AG20443 (cell line): ENCODE results near the gene CSF2RB.
"Not testable (repeated sequence)": the region's sequence is repeated elsewhere in the genome, so short reads cannot be mapped to it uniquely, and the experiment has no call there.

ENCODE experiments used
- DNase-seq: peaks from one replicate; pipeline ENCODE4 v3.0.0; 2012; ENCODE audit warnings: low spot score, mixed read lengths

CSF2RB gene

DNA sequence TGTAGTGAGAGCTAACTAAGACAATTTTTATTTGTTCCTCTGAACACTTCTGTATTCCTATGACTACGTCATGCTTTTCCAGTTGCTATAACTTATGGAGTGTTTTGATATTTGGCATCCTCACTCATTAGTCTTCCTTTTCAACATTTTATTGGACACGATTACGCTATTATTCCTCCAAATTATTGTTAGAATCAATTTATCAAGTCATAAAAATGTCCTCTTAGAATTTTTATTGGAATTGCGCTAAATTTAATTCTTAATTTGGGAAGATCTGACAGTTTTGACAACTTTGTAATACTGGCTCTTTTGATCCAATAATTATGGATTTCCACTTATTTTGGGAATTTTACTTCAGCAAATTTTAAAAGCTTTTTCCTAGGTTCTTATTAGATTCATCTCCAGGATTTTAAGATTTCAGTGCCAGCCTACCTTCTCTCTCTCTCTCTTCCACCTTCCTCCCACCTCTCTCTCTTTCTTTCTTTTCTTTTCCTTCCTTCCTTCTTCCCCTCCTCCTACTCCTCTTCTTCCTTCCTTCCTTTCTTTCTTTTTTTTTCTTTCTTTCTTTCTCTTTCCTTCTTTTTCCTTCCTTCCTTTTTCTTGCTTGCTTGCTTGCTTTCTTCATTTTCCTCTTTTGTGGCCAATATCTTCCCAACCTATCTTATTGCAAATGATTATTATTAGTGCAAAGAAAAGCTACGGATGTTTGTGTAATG is 55.0 kb downstream of the CSF2RB start:
- no peak for DNase-seq

DNA sequence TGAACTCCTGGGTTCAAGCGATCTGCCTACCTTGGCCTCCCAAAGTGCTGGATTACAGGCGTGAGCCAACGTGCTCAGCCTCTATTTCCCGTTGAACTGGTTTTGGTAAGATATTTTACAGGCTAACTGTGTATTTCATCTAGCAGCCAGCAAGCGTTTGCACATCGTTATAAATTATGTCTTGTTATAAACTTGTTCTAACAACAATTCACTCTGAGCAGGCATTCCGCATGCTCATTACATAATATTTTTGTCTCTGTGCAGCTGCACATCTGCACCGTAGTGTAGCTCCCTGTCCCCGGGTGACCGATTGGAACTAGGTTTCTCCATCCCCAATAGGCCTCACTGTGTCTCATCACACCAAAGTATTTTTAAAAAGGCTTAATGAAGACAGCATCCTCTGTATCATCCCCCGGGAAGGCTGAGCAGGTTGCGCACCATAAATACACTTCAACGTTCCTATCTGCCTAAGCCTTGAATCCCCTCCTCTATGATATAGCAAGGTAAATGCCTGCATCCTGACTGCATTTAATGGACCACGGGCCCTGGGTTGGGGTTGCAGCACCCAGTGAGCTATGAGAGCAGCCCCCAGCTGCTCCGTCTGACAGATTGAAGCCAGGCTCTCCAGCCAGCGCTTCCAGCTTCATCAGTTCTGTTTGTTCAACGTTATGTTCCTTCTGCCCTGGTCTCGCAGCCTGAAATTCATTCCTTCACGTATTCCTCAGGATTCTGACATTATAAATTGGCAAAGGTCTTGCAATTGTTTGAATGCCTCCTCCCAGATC is 58.1 kb downstream of the CSF2RB start:
- DNase-seq, result no peak

DNA sequence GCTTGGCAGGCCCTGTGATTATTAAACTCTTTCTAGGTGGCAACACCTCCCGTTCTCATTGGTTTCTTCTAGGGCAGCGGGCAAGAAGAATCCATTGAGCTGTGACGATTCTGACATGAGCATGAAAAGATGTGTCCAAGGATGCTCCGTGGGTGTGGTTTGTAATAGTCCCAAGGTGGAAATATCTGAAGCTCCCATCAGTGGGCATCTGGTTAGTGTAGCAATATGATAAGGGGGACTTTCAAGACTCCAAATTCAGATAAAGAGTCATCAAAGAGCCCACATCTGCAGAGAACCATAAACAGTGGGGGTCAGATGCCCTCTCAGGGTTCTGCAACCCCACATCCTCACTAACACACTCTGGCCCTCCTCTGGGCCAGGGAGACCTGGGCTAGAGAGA is 63.2 kb downstream of the CSF2RB start:
- DNase-seq, result no peak

DNA sequence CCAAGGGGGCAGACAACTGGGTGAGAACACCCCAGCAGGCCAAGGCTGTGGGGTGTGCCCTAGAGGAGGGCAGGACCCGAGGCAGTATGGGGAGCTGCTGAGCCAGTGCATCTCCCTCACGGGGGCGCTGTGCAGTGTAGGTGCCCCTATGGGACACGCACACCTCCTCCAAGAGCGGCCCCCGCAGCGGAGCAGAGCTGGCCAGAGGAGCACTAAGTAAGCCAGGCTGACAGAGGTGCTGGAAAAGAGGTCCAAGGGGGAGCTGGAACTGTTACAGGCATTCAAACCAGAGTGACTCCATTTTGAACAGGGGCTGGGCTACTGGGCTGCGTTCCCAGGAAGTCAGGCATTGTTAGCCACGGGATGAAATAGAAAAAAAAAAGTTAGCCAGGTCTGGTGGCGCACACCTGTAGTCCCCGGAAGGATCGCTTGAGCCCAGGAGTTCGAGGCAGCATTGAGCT is 64.0 kb downstream of the CSF2RB start:
- peak; percentile 50 for DNase-seq

DNA sequence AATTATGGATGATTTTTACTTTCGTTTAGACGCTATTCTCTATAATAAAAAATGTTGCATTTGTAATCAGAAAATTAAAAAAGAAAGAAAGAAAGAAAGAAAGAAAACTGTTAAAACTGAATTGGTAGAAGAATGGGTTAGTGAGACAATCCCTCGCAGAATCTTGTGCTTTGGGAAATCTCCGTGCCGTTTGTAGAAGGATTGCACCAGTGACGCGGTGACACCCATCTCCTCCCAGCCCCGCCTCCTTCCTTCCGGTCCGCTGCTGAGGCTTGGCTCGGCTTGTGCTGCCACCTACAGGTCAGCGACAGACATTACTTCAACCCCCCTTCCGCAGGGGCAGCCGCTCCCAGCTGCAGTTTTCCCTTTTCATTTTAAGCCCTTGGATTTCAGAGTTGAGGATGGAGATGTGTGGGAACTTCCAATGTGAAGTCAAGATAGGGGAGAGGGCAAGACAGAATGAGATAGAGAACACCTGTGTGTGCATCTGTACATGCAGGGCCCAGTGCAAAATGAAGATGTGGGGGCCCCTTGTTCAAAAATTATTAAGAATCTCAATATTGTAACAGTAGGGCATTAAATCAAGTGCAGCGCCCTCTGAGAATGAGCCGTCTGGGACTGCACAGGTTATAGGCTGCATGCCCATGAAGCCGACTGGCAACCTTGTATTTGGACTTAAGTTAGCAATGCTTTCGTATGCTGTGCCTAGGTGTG is 64.7 kb downstream of the CSF2RB start:
- DNase-seq, result peak; percentile 97

DNA sequence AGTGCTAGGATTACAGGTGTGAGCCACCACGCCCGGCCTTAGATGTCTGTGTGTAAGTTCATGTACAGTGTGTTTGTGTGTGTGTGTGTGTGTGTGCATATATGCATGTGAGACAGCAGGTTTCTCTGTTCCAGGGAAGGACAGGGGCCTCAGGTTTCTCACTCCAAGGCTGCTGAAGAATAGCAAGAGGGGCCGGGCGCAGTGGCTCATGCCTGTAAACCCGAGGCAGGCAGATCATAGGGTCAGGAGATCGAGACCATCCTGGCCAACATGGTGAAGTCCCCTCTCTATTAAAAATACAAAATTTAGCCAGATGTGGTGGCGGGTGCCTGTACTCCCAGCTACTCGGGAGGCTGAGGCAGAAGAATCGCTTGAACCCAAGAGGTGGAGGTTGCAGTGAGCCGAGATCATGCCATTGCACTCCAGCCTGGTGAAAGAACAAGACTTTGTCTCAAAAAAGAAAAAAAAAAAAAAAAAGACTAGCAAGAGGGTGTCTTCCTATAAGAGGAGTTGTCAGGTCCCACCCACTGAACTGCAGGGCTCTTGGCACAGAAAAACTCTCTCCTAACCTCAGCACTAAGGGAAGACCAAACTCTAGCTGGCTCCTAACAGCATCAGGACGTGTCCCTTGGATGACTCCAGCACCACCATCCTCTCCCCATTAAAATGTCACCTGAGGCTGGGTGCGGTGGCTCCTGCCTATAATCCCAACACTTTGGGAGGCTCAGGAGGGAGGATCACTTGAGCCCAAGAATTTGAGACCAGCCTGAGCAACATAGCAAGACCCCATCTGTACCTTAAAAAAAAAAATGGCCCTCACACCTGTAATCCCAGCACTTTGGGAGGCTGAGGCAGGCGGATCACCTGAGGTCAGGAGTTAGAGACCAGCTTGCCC is 65.8 kb downstream of the CSF2RB start:
- no peak for DNase-seq

DNA sequence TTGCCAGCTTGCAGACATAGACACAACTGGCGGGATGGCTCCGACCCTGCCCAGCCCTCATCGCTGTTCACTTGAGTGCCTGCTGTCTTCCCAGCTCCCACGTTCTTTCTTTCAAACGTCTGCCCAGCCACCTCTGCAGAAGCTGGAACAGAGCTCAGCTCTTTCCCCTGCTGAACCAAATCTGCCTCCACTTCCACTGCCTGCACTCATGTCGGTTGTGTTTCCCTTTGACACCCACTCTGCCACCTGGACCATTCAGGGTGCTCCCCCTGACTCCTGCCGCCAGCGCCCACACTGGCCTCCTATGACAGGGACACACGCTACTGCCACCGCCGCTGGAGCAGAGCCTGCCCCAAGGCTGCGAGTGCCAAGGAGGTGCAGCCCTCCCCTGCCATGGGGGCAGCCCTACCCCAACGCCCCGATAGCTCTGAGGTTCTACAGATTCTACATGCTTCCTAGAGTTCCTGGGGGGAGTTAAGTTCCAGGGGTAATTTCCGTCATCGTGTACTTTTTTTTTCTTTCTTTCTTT is 67.9 kb downstream of the CSF2RB start:
- no peak for DNase-seq

DNA sequence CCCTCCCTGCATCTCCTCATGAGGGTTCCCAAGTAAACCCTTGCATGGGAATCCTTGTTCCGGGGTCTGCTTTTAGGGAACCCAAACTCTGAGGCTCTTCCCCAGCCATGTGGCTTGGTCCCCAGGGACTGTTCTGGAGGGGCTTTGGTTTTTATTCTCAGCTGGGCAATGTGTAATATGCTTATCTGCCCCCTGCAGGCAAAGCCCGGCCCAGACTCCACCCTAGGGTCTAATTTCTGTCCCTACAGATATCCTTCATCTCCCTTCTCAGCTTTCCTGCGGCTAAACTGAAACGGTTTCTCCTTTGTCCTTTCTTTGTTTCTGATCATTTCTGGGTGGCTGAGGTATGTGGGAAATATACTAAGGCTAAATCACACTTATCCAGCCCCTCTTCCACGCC is 68.7 kb downstream of the CSF2RB start:
- no peak for DNase-seq

DNA sequence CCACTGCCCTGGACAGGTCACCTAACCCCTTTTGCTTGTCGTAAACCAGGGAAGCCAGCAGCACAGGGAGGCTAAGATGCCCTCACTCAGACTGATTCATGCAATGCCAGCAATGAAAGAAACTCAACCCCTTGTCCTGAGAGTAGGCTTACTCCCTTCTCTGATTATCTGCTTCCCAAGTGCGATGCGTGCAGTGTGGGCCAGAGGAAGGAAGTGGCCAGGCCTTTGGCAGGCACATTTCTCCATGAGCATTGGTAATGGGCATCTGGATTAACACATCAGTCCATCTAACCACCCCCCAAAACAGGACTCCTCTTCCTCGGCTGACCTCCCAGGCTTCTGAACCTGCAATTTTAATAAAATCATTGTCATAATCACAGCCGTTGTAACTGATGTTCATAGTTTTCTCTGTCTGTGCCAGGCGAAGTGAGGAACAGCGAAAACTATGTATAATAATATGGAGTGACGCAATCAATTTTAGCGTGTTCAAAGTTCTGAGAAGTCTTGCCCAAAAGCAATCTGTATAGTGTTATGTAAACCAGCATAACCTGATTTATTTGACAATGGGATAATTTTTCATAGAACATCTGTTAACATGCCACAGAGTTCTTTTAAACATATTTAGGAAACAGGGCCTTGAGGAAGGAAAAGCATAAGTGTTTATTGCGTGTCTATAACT is 71.9 kb downstream of the CSF2RB start:
- no peak for DNase-seq

DNA sequence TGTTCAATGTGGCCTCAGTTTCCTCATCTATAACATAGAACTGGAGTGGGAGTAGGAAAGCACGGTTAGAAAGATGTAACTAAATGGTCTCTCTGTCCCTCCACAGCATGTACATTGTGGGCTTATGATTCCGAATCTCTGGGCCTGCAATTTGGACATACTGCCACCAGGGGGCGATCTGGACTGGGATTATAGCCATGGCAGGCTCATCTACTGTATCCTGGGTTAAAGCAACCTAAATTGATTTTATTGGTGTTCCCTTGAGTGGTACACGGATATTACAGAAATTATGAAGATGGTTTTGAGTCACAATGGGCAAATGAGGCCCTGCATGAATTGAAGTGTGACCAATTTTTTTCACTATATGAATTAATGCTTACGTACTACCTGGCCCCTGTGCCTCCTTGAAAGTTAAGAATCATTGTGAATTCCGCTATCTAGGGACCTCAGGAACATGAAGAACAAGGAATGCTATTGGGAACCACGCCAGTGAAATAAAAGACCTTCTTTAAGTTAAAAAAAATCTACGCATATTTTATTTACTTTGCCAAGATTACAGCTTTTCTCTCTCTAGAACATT is 72.9 kb downstream of the CSF2RB start:
- no peak for DNase-seq

DNA sequence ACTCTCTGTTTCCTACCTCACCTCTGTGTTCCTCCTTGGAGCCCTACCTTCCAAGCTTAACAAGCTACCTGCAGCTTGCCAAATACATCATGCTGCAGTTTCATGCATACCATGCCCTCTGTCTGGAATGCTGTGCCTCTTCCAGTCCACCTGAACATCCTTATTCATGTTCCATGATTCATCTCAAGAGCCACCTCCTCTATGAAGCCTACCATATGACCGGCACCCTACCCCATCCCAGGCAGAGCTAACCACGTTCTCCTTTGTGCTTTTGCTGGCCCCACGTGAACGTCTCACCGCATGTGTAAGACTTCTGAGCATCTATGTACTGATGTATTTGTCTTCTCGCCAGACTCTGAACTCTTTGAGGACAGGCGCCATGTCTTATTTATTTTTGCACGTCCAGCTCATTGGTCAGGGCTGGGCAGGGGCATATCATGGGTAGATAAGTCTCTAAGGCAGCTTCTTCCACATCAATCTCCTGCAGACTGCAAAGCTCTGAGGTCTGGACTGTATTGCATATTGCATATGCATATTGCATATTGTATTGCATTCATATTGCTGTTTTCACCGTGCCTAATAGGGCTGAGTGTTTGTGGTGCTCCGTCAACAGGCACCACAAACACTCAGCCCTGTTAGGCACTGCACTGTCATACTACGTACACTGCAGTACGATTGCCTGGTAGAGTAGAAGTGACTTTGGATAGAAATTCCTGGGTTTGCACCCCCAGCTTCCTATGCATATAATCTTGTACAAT is 74.8 kb downstream of the CSF2RB start:
- DNase-seq, result no peak

DNA sequence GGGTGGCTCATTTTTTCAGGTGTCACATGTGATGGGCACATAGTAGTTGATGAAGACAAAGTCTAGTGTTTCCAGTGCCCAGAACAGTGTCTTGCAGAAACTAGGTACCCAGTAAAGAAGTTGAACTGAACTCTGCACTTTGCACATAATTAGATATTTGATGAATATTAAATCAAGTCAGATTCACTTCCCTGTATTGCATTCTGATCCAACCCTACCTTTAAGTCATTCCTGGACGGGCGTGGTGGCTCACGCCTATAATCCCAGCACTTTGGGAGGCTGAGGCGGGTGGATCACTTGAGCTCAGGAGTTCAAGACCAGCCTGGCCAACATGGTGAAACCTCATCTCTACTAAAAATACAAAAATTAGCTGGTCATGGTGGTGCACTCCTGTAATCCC is 75.6 kb downstream of the CSF2RB start:
- not testable (repeated sequence) for DNase-seq
